Measurements from ENCODE around the gene TCF4.

- TF ChIP-seq, protein P1, sequence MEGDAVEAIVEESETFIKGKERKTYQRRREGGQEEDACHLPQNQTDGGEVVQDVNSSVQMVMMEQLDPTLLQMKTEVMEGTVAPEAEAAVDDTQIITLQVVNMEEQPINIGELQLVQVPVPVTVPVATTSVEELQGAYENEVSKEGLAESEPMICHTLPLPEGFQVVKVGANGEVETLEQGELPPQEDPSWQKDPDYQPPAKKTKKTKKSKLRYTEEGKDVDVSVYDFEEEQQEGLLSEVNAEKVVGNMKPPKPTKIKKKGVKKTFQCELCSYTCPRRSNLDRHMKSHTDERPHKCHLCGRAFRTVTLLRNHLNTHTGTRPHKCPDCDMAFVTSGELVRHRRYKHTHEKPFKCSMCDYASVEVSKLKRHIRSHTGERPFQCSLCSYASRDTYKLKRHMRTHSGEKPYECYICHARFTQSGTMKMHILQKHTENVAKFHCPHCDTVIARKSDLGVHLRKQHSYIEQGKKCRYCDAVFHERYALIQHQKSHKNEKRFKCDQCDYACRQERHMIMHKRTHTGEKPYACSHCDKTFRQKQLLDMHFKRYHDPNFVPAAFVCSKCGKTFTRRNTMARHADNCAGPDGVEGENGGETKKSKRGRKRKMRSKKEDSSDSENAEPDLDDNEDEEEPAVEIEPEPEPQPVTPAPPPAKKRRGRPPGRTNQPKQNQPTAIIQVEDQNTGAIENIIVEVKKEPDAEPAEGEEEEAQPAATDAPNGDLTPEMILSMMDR (IDR thresholded peaks at IDR 0.05), result no peak
- TF ChIP-seq POLR2A (IDR thresholded peaks at IDR 0.05) (no peak), POLR2AphosphoS5 (IDR thresholded peaks at IDR 0.05) (no peak)
Observed at GRCh38 chr18:55577812-55578539, 10.0 kb downstream of the TCF4 start.

Data from upper lobe of left lung (tissue), 4 donors.